Activated B cell treated with CpG ODN at 0.5 μM for 24 hours (primary cell): ENCODE results near the gene ITPKB. TPM values are rescaled to one million over a fixed set of nuclear protein-coding genes. Genes with fewer than 3 reads are reported as not detected.

ENCODE experiments used
- ATAC-seq: fragments of 200-7000 bp; cut with Tn5 transposase; one replicate; pipeline ENCODE4 v1.10.0; 2021; ENCODE audit warnings: low read depth, mild to moderate bottlenecking, moderate library complexity
- CTCF ChIA-PET: fragments of 350-600 bp; sonication (Branson Sonifier 250); formaldehyde crosslinking; loops from one replicate; lab custom pipeline; 2021; ENCODE audit warnings: antibody characterized with exemption; lab: Charles Lee
- POLR2A ChIA-PET: fragments of 350-600 bp; sonication (Branson Sonifier 250); formaldehyde crosslinking; loops from one replicate; lab custom pipeline; 2021; ENCODE audit warnings: antibody characterized with exemption; lab: Charles Lee
- DNase-seq: peaks from one replicate; pipeline ENCODE4 v3.0.0; 2022
- H3K27ac Mint-ChIP-seq: one replicate; pipeline ENCODE4 v1.8.0; 2020; ENCODE audit warnings: mixed read lengths
- H3K27me3 Mint-ChIP-seq: one replicate; pipeline ENCODE4 v1.8.0; 2021; ENCODE audit warnings: mixed read lengths
- H3K36me3 Mint-ChIP-seq: one replicate; pipeline ENCODE4 v1.8.0; 2021; ENCODE audit warnings: low read depth, mixed read lengths
- H3K4me1 Mint-ChIP-seq: one replicate; pipeline ENCODE4 v1.8.0; 2021; ENCODE audit warnings: mixed read lengths
- H3K4me3 Mint-ChIP-seq: one replicate; pipeline ENCODE4 v1.8.0; 2020; ENCODE audit warnings: mild to moderate bottlenecking, mixed read lengths
- H3K9me3 Mint-ChIP-seq: one replicate; pipeline ENCODE4 v1.8.0; 2020; ENCODE audit warnings: mixed read lengths
- intact Hi-C: fragments of 100-400 bp; cut with micrococcal nuclease; formaldehyde crosslinking; loops from one replicate; pipeline ENCODE4 v1.15.1; 2024
- total RNA-seq: library from RNA; stranded (reverse); gene quantifications from 2 replicates; pipeline ENCODE4 v1.2.3, GENCODE V29; 2022
- TF ChIP-seq, protein P1 (sequence below): fragments of 200-600 bp; IDR thresholded peaks from one replicate; pipeline ENCODE4 v1.8.0; 2022; ENCODE audit warnings: antibody characterized with exemption, mild to moderate bottlenecking

Gene ITPKB
- total RNA-seq, 1 donor from 2014 or later, result 97.3 TPM

DNA sequence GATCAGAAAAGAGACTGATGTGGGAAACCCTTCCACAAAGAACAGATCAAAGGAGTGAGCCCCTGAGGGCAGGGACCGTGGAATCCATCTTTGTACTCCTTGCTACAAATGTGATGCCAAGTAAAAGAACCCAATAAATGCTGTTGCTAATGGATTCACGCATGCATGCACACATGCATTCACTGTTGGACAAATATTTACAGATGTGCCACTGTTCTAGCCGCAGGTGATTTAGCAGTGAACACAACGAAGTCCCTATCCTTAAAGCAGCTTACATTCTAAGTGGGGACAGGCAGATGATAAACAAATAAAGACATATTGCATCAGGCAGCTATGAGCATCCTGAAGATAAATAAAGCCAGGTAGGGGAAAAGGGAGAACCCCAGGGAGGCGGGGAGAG is 67.8 kb downstream of the ITPKB start:
- intact Hi-C loops, result loop anchor here (10.0 kb wide), 1 partner anchor 546 kb away; no protein-coding TSS in a partner anchor
- H3K9me3 Mint-ChIP-seq, result no peaks in the 10 kb centered on the region
- ATAC-seq (no peak), DNase-seq (no peak)
- no peaks in the 10 kb centered on the region for H3K27me3 Mint-ChIP-seq
- TF ChIP-seq, protein P1, sequence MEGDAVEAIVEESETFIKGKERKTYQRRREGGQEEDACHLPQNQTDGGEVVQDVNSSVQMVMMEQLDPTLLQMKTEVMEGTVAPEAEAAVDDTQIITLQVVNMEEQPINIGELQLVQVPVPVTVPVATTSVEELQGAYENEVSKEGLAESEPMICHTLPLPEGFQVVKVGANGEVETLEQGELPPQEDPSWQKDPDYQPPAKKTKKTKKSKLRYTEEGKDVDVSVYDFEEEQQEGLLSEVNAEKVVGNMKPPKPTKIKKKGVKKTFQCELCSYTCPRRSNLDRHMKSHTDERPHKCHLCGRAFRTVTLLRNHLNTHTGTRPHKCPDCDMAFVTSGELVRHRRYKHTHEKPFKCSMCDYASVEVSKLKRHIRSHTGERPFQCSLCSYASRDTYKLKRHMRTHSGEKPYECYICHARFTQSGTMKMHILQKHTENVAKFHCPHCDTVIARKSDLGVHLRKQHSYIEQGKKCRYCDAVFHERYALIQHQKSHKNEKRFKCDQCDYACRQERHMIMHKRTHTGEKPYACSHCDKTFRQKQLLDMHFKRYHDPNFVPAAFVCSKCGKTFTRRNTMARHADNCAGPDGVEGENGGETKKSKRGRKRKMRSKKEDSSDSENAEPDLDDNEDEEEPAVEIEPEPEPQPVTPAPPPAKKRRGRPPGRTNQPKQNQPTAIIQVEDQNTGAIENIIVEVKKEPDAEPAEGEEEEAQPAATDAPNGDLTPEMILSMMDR, result no peak
- POLR2A ChIA-PET, result interaction anchor here (1.0 to 21.1 kb wide), 5 partner anchors 11 to 28 kb away, joined by 4 to 451 read pairs (median 5); no protein-coding TSS in a partner anchor
- peak overlapping the region; percentile 19 for H3K27ac Mint-ChIP-seq
- H3K4me3 Mint-ChIP-seq, result peak overlapping the region; percentile 21
- H3K4me1 Mint-ChIP-seq, result peaks cover 91% of the 10 kb centered on the region
- peaks cover 64% of the 10 kb centered on the region for H3K36me3 Mint-ChIP-seq
- CTCF ChIA-PET, result no interaction called here

DNA sequence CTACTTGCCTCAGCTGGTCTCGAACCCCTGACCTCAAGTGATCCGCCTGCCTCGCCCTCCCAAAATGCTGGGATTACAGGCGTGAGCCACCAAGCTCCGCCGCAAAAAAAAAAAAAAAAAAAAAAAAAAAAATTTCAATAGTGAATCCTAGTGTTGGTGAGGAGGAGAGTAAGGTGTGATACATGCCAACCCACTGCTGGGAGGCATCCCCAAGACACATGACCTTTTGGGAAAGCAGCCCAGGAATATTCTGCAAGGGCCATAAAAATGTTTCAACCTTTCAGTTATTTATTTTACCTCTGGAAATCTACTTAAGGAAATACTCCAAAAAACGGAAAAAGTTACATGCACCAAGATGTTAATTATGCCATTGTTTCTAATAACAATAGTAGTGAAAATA is 69.0 kb downstream of the ITPKB start:
- H3K27ac Mint-ChIP-seq, result no peak overlapping the region
- peaks cover 70% of the 10 kb centered on the region for H3K36me3 Mint-ChIP-seq
- ATAC-seq (no peak), DNase-seq (no peak)
- intact Hi-C loops, result loop anchor here (10.0 kb wide), 1 partner anchor 545 kb away; no protein-coding TSS in a partner anchor
- H3K4me3 Mint-ChIP-seq, result no peak overlapping the region
- ChIA-PET POLR2A (interaction anchor here (0.7 to 21.1 kb wide), 6 partner anchors 8 to 26 kb away, joined by 4 to 451 read pairs (median 7); no protein-coding TSS in a partner anchor), CTCF (no interaction called here)
- H3K9me3 Mint-ChIP-seq, result no peaks in the 10 kb centered on the region
- TF ChIP-seq, protein P1, result no peak
- H3K4me1 Mint-ChIP-seq, result peaks cover 91% of the 10 kb centered on the region
- no peaks in the 10 kb centered on the region for H3K27me3 Mint-ChIP-seq

DNA sequence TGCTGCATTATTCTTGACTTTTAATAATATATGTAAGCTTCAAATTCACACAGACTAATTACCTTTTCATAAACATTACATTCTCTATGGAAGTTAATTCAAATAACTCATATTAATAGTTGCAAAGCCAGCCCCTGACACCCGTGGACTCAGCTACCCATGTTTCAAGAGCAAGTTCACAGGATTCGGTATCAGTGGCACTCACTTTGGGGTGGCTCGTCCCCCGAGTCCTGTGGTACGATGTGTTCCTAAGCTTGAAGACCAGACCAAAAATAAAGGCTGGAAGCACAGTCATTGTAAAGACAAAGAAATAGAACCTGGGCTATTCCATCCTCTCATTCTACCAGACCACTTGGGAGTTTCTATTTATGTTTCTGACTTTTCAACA is 70.9 kb downstream of the ITPKB start:
- no peak for DNase-seq
- Mint-ChIP-seq H3K4me1 (peaks cover 92% of the 10 kb centered on the region), H3K36me3 (peaks cover 68% of the 10 kb centered on the region), H3K9me3 (no peaks in the 10 kb centered on the region), H3K27me3 (no peaks in the 10 kb centered on the region), H3K4me3 (no peak overlapping the region), H3K27ac (no peak overlapping the region)
- ATAC-seq, result no peak
- ChIA-PET POLR2A (interaction anchor here (0.5 to 1.7 kb wide), 10 partner anchors 9 to 171 kb away, joined by 3 to 12 read pairs (median 5); no protein-coding TSS in a partner anchor), CTCF (interaction anchor here (0.8 to 1.5 kb wide), 3 partner anchors 19 to 34 kb away, joined by 4 to 5 read pairs (median 4); no protein-coding TSS in a partner anchor)
- TF ChIP-seq, protein P1, result no peak
- intact Hi-C loops, result no loop called here

DNA sequence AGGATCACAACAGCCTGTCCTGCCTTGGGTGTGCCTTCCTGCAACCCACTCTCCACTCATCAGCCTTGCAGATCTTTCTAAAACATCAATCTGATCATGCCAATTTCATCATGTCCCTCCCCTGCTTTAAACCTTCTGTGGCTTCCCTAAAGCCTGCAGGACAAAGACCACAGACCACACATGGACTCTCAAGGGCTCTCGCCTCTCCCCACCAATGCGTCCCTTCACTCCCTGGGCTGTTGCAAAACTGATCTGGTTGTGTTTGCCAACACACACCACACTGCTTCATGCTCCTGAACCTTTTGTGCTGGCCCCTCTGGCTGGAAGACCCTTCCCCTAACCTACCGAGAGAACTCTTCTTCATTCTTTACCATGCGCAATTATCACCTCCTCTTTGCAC is 72.4 kb downstream of the ITPKB start:
- CTCF ChIA-PET, result interaction anchor here (1.2 to 1.5 kb wide), 2 partner anchors 20 to 23 kb away, joined by 3 to 5 read pairs; no protein-coding TSS in a partner anchor
- Mint-ChIP-seq H3K4me1 (peaks cover 92% of the 10 kb centered on the region), H3K36me3 (peaks cover 54% of the 10 kb centered on the region), H3K27ac (peak overlapping the region; percentile 92), H3K4me3 (no peak overlapping the region), H3K27me3 (no peaks in the 10 kb centered on the region), H3K9me3 (no peaks in the 10 kb centered on the region)
- intact Hi-C loops, result no loop called here
- POLR2A ChIA-PET, result interaction anchor here (1.0 to 9.0 kb wide), 5 partner anchors 8 to 73 kb away, joined by 4 to 261 read pairs (median 9); no protein-coding TSS in a partner anchor
- DNase-seq (no peak), ATAC-seq (no peak)
- TF ChIP-seq, protein P1, result no peak

DNA sequence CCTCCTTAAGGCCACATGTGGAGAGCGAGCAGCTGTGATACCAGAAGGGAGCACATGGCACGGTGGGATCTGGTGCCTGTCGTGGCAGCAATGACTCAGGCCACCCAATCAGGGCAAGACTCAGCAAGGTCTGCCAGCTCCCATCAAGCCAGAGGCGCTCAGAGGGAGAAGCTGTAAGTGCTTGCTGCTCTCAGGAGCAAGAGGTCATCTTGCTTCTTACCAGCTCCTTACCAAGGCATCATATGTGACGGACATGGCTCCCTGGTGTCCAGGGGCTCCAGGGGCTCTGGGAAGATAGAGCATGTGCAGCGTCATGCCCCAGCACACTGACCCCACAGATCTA is 72.9 kb downstream of the ITPKB start:
- H3K4me1 Mint-ChIP-seq, result peaks cover 92% of the 10 kb centered on the region
- CTCF ChIA-PET, result interaction anchor here (1.2 kb wide), 1 partner anchor 21 kb away, joined by 3 read pairs; no protein-coding TSS in a partner anchor
- peak overlapping the region; percentile 92 for H3K27ac Mint-ChIP-seq
- no peak for ATAC-seq
- peaks cover 54% of the 10 kb centered on the region for H3K36me3 Mint-ChIP-seq
- intact Hi-C loops, result no loop called here
- TF ChIP-seq, protein P1, result no peak
- H3K4me3 Mint-ChIP-seq, result no peak overlapping the region
- no peaks in the 10 kb centered on the region for H3K9me3 Mint-ChIP-seq
- POLR2A ChIA-PET, result interaction anchor here (1.0 to 9.0 kb wide), 4 partner anchors 8 to 32 kb away, joined by 4 to 261 read pairs (median 48); no protein-coding TSS in a partner anchor
- no peaks in the 10 kb centered on the region for H3K27me3 Mint-ChIP-seq
- DNase-seq, result no peak
